ENCODE measurements around the gene ADD3.
"Not testable (repeated sequence)": the region's sequence is repeated elsewhere in the genome, so short reads cannot be mapped to it uniquely, and the experiment has no call there.

Gene ADD3

DNA sequence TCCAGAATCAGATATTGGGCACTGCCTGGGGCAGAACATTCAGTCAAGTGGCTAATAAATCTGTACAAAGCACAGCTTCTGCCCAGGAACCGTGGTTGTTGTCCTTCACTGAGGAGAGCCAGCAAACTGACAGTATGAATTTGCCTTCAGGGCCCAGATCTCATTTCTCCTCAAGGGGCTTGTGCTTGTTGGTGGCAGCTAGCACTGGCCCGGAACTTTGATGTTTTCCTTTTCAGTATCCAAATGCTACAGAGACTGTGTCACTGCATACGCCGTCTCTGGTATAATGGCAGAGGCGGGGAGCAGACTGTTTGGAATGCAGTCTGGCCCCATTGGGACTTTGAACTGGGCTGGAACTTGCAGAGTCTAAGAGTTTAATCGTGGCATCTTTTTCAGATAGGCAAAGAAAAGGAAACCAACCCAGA lies 30.4 kb upstream of the ADD3 start:
- no peak for DNase-seq (ENCODE audit: low read depth)

GRCh38 chr10:109978481-109978880 lies 29.3 kb upstream of the ADD3 start:
- DNase-seq (ENCODE audit: low read depth), result no peak

DNA sequence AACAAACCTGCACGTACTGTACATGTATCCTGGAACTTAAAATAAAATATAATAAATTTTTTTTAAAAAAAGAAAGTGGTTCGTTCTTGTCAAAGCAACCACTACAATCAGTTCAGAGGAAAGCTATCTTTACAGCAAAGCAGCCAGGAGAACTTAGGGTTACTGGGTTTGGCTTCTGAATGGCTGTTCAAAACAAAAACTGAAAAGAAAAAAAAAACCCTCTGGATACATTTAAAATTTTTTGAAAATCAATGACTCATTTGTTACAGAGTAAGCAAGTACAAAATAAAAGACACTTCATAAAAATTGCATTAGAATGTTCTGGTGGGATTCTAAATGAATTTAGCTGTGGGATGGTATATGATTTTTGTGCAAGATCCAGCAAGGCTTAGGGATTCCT lies 28.6 kb upstream of the ADD3 start:
- DNase-seq (ENCODE audit: low read depth), result no peak

DNA sequence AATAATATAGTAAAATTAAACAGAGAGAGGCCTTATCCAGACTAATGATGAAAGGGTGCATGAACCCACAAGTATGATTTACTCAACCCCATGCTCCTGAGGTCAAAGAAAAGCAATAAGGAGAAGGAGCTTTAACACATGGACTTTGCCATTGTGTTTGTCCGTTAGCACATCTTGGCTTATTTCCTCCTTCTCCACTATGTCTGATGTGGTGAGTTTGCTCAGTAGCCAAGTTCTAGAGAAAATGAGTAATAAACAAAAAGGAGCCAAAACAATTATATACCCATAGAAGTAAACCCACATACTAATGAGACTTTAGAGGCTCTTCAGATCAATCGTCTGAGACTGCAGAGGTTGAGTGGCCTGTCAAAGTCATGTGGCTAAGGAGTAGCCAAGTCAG lies 26.1 kb upstream of the ADD3 start:
- no peak for DNase-seq (ENCODE audit: low read depth)

DNA sequence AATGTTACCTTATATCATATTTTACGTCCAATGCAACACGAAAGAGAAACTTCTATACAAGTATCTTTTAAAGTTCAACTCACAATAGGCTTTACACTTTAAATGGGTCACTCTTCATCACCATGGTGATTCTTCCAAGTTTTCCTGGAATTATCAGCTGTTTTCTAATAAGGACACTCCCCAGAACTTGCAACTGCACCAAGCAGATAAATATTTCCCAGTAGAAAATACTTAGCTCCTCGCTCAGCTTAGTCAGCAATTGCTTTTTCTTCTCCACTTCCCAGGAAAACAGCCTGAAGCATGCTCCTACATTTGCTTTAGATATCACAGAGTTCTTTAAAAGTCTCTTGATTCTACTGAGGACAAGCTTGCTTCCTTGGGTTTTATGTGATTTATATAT lies 25.7 kb upstream of the ADD3 start:
- no peak for DNase-seq (ENCODE audit: low read depth)

GRCh38 chr10:109982812-109983211 lies 25.0 kb upstream of the ADD3 start:
- no peak for DNase-seq (ENCODE audit: low read depth)

GRCh38 chr10:109984013-109984412 lies 23.8 kb upstream of the ADD3 start:
- no peak for DNase-seq (ENCODE audit: low read depth)

- DNase-seq (ENCODE audit: low read depth), result not testable (repeated sequence)
These were observed 22.0 kb upstream of the ADD3 start for GRCh38 chr10:109985768-109986167.

DNA sequence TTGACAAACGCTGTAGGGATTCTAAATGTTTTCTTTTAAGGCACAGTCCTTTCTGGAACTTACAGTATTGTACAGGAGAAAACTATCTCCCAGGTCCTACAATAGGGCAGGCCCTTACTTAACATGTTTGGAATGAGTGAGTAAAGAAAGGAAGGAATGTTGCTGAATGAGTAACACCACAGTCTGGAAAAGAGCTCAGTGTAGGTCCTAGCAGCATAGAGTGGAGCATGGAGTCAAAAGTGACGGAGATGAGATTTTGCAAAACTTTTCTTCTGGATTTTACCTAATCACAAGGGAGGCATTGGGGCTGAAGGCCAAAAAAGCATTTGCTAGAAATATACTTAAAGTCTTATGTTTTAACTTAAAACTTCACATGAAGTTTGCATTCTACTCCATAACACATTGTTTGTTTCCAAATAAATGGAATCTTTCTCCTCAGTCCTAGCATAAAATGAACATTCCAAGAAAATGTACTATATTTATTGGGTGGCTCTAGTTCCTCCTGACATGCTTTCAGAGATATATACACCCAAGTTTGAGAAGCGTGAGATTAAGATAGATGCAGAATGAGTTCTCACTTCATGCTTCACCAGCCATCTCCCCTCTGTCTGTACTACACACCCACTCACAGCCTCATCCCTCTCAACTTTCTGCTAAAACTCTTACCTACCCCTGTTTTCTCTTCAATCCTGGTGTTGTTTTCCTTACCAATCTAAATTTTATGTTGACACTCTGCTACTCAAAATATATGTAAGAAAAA lies 20.2 kb upstream of the ADD3 start:
- no peak for DNase-seq (ENCODE audit: low read depth)

GRCh38 chr10:109988212-109988596 lies 19.6 kb upstream of the ADD3 start:
- DNase-seq (ENCODE audit: low read depth), result no peak

DNA sequence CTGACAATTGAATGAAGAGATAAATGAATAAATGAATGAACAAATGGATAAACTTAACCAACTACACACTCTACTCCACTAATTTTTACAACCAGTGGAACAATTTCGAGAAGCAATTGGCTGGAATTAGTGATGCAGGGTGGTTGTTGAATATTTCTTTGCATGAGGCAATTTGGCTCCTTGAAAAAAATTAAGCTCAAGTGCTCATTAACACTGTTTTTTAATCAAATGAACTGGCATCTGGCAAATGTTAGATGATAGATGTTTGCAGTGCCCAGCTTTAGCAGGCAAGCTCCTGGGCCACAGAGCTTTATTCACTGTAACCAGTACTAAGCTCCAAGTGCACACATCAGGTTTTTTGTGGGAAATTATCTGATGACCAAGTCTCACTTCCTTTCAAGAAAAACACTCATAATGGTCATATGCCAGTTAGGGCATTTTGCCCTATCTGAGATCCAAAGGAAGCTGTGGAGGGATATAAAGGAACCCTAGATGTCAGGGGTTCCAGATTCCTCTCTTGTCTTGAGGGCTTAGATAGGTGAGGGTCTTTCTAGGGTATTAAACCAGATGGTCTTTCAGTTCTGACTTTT lies 16.4 kb upstream of the ADD3 start:
- no peak for DNase-seq (ENCODE audit: low read depth)

- DNase-seq (ENCODE audit: low read depth), result no peak
These were observed 15.3 kb upstream of the ADD3 start for GRCh38 chr10:109992485-109992884.

- no peak for DNase-seq (ENCODE audit: low read depth)
These were observed 14.0 kb upstream of the ADD3 start for GRCh38 chr10:109993551-109994330.

- no peak for DNase-seq (ENCODE audit: low read depth)
These were observed 12.8 kb upstream of the ADD3 start for GRCh38 chr10:109994711-109995577.

DNA sequence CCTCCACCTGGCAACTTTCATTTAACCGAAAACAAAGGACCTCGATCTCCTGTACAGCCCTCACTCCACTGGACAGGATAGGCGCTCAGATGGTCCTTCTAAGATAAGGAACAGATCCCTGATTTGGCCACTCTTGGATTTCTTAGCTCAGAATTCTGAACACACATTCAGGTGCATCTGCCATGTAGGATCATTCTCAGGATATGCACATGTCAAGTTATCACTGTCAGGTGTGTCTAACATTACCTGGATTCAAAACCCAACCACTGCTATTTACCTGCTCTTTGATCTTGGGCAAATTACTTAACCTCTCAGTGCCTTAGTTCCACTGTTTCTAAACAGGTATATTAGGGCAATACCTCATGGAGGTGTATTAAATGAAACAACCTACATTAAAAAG lies 12.2 kb upstream of the ADD3 start:
- no peak for DNase-seq (ENCODE audit: low read depth)

- no peak for DNase-seq (ENCODE audit: low read depth)
These were observed 11.6 kb upstream of the ADD3 start for GRCh38 chr10:109996225-109996624.

- DNase-seq (ENCODE audit: low read depth), result no peak
These were observed 11.0 kb upstream of the ADD3 start for GRCh38 chr10:109996766-109997171.

DNA sequence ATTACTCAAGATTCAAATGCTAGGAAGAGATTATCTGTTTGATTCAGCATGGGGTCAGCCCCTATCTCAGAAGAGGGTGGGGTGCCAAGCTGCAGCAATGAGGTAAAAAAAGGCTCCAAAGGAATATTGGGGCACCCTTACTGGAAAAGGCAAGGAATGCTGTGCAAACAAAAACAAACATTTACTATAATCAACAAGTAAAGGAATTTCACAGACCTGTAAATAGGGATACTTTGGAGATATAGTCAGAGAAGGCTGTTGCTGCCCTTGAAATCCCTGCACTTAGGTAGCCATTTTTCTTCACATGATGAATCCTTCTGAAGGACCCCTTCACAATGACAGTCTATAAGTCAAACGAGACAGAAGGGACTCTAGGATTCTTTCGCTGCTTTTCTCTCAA lies 10.6 kb upstream of the ADD3 start:
- DNase-seq (ENCODE audit: low read depth), result no peak

DNA sequence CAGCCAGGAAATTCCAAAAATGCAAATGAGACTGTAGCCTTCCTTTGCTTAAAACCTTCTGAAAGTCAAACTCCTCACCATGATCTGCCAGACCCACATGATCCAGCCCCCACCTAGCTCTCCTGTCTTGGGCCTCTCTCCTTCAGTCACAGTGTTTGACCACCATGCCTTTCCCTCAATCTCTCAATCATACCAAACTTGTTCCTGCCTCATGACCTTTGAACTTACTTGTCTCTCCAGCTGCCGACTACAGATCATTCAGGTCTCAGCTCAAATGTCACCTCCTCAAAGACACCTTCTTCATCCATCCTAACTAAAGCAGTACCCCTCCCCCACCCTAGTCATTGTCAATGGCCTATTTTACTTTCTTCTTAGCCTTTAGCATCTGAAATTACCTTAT lies 9.3 kb upstream of the ADD3 start:
- no peak for DNase-seq (ENCODE audit: low read depth)

DNA sequence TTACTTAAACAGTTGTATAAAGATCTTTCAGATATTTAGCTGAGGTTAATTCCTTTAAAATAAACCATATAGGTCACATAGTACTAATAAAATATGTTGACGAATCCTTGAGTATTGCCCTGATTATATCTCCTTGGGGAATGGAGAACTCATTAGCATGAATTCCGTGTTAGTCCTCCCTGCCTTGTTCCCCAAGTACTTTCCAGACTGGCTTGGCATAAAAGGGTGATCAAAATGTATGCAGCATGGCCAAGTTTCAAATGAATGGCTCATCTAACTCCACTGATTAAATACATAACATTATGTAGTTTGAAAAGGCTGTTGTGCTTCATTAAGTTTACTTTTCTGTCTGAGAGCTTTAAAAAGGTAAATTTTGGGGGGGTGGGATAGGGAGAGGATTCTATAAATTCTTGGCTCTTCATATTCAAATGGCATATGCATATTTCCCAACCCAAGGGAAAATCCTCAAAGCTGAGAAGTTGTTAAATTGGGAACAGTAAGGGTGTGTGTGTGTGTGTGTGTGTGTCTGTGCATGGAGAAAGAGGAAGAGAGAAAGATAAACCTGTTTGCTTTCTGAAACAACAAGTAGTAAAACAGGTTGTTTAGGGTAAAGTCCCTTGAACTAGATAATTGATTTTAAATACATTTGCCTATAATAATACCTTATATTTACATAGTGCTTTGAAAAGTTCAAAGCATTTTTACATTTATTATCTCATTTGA lies 4.8 kb upstream of the ADD3 start:
- DNase-seq (ENCODE audit: low read depth), result no peak

DNA sequence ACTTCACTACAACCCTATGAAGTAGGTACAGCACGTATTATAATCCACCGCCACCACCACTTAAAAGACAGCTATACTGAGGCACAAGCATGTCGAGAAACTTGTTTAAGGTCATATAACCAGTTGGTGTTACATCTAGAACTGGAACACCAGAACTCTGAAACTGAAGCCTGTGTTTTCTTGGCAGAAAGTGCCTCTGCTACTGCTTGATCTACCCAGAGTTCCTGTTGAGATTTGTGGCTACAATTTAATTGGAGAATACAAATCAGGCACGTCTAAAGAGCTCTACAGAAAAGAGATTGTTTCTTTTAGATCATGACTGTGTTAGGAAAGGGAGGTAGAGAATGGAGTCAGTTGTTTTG lies 4.3 kb upstream of the ADD3 start:
- DNase-seq (ENCODE audit: low read depth), result no peak

DNA sequence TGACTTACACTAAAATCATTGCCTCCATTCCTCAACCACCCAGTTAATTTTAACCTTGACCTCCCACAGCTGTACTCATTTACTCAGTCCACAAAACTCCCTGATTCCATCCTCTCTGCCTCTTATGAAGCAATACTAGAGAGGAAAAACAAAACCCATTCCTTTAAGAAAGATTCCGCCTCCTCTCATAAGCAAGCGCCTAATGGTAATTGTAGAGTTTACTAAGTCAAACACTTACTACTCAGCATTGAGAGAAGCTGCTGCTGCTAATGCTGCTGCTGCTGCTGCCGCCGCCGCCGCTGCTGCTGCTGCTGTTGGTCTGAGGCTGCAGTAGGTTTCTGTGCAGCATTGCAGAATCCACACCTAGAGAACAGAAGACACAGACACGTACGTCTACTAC lies 2.1 kb upstream of the ADD3 start:
- DNase-seq (ENCODE audit: low read depth), result no peak
